ENCODE data around the gene PTPN20.

GRCh38 chr10:47044741-47045140, 133.5 kb downstream of the PTPN20 start:
- TF ChIP-seq, protein P1, sequence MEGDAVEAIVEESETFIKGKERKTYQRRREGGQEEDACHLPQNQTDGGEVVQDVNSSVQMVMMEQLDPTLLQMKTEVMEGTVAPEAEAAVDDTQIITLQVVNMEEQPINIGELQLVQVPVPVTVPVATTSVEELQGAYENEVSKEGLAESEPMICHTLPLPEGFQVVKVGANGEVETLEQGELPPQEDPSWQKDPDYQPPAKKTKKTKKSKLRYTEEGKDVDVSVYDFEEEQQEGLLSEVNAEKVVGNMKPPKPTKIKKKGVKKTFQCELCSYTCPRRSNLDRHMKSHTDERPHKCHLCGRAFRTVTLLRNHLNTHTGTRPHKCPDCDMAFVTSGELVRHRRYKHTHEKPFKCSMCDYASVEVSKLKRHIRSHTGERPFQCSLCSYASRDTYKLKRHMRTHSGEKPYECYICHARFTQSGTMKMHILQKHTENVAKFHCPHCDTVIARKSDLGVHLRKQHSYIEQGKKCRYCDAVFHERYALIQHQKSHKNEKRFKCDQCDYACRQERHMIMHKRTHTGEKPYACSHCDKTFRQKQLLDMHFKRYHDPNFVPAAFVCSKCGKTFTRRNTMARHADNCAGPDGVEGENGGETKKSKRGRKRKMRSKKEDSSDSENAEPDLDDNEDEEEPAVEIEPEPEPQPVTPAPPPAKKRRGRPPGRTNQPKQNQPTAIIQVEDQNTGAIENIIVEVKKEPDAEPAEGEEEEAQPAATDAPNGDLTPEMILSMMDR (IDR thresholded peaks at IDR 0.05): no peak
- TF ChIP-seq POLR2A (IDR thresholded peaks at IDR 0.05): no peak

Measured in tibial nerve (tissue), 3 donors.